AG08396 (cell line): ENCODE data around the gene GNAQ.
A peak's percentile ranks its signal among the peaks of the same experiment; 100 is the strongest.
"Not testable (repeated sequence)": the region's sequence is repeated elsewhere in the genome, so short reads cannot be mapped to it uniquely, and the experiment has no call there.

Experiments used
- DNase-seq: peaks from one replicate; pipeline ENCODE4 v3.0.0; 2012; ENCODE audit warnings: low spot score, mixed read lengths

The GNAQ gene

DNA sequence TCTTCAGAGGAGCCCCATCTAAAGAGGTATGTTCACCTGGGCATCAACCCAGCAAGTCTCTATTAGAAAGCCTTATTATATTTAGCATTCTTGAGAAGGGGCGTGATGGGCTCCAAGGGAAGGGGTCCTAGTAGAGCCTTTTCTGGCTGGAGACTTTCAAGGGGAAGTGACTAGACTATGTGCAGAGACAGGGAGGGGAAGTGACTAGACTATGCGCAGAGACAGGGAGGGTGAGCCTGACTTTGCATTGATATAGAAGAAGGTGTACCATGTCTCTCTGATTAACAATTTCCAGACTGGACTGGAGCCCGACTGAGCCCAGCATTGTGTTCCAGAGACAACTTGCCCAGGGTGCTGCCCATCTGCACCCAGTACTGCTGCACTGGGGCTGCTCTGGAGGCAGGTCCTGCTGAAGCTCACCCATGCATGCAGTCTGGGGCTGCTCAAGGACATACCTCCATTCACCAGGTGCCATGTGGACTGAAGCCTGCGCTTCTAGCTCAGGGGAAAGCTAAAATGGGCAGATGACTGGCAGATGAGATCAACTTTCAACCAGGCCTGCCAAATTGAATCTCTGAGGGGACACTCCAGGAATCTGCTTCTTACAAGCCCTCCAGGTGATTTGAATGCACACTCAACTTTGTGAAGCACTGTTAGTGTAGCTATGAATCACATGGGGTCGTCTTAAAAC lies 300.5 kb downstream of the GNAQ start:
- no peak for DNase-seq

DNA sequence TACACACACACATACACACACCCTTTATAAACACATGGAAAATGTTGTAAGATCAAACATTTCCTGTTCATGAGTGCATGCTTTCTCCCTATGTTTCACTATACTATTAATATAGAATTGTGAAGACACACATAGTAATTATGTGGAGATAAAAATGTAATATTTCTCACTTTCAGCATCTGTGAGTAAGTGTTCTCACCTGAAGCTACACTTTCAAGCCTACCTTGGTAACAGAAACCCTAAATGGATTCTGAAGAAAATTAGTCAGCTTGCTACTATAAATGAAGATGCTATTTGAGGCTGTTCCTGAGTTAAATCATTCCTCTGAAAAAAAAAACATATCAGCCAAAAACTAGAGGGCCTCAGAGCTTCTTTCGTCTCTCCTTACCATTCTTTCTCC lies 302.4 kb downstream of the GNAQ start:
- no peak for DNase-seq

GRCh38 chr9:77726814-77727213 lies 304.8 kb downstream of the GNAQ start:
- no peak for DNase-seq

GRCh38 chr9:77726289-77726688 lies 305.3 kb downstream of the GNAQ start:
- DNase-seq = no peak

DNA sequence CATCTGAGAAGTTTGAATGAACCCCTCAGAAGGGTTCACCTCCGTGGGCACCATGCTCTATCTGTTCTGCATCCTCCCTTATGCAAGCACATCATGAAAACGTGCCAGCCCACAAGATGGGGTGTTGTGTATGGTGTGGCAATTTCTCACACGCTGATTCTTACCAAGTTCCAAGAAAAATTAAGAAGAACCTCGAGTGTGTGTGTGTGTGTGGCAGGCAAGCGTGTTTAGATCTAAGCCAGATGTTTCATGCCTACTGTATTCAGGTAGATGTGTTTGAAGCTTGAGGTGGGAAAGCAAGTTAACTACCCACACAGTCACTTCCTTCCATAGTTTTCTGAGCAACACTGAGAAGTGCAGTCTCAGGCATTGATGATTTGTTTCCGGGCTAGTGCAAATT lies 305.8 kb downstream of the GNAQ start:
- DNase-seq = no peak

DNA sequence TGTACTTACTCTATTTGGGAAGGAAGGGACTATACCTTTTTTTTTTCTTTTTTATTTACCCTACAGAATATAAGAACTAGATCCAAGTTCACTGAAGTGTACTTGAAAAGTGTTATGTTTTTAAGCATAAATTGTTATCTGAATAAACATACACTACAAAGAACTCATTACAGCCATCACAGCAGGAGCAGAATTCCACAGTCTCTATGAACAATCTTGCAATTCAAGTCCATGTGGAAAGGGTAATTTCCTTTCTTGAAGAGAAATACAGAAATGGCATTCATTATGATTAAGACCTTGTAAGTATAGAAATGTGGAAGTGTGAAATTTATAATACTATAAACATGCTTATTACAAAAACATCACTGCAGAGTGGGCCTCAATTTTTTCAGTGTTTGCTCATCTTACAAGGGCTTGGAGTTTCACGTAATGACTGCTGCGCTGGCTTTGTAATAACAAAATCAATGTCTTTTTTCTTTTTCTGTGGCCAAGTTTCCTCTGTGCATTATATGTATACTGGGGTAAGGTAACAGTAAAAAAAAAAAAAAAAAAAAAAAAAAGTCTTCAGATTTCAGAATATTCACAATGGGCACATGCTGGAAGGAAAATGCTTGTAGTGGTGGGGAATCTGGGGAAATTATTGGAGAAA lies 306.4 kb downstream of the GNAQ start:
- no peak for DNase-seq

DNA sequence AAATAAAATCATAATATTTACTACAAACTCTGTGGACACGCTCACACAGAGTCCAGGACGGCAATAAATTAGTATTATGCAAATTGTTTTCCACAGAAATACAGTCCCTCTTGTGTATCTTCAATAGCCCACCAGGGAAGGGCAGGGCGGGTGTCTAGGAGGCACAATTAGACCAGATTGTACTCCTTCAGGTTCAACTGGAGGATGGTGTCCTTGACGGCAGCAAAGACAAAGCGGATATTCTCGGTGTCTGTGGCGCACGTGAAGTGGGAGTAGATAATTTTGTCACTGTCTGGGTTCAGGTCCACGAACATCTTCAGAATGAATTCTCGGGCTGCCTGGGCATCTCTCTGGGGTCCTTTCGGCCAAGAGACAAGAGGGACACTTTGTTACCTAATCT lies 310.5 kb downstream of the GNAQ start:
- DNase-seq = not testable (repeated sequence)

- DNase-seq = no peak
These were observed 312.3 kb downstream of the GNAQ start for GRCh38 chr9:77719321-77719720.

GRCh38 chr9:77718298-77718640 lies 313.3 kb downstream of the GNAQ start:
- not testable (repeated sequence) for DNase-seq

- peak; percentile 21 for DNase-seq
These were observed 313.9 kb downstream of the GNAQ start for GRCh38 chr9:77717608-77718297.

GRCh38 chr9:77714077-77714549 lies 317.5 kb downstream of the GNAQ start:
- no peak for DNase-seq

- peak; percentile 46 for DNase-seq
These were observed 319.0 kb downstream of the GNAQ start for GRCh38 chr9:77712533-77713130.

GRCh38 chr9:77710965-77711648 lies 320.5 kb downstream of the GNAQ start:
- no peak for DNase-seq

GRCh38 chr9:77710316-77710715 lies 321.3 kb downstream of the GNAQ start:
- DNase-seq = no peak

GRCh38 chr9:77708064-77708815 lies 323.4 kb downstream of the GNAQ start:
- peak; percentile 27 for DNase-seq

GRCh38 chr9:77707383-77708063 lies 324.1 kb downstream of the GNAQ start:
- peak; percentile 92 for DNase-seq

GRCh38 chr9:77705636-77706035 lies 326.0 kb downstream of the GNAQ start:
- no peak for DNase-seq

DNA sequence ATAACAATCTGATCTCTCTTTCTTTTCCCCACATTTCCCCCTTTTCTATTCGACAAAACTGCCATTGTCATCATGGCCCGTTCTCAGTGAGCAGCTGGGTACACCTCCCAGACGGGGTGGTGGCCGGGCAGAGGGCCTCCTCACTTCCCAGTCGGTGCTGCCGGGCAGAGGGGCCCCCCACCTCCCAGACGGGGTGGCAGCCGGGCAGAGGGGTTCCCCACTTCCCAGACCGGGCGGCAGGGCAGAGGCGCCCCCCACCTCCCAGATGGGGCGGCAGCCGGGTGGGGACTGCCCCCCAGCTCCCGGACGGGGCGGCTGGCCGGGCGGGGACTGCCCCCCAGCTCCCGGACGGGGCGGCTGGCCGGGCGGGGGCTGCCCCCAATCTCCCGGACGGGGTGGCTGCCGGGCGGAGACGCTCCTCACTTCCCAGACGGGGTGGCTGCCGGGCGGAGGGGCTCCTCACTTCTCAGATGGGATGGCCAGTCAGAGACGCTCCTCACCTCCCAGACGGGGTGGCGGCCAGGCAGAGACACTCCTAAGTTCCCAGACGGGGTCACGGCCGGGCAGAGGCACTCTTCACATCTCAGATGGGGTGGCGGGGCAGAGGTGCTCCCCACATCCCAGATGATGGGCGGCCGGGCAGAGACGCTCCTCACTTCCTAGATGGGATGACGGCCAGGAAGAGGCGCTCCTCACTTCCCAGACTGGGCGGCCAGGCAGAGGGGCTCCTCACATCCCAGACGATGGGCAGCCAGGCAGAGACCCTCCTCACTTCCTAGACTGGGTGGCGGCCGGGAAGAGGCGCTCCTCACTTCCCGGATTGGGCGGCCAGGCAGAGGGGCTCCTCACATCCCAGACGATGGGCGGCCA lies 328.9 kb downstream of the GNAQ start:
- not testable (repeated sequence) for DNase-seq

DNA sequence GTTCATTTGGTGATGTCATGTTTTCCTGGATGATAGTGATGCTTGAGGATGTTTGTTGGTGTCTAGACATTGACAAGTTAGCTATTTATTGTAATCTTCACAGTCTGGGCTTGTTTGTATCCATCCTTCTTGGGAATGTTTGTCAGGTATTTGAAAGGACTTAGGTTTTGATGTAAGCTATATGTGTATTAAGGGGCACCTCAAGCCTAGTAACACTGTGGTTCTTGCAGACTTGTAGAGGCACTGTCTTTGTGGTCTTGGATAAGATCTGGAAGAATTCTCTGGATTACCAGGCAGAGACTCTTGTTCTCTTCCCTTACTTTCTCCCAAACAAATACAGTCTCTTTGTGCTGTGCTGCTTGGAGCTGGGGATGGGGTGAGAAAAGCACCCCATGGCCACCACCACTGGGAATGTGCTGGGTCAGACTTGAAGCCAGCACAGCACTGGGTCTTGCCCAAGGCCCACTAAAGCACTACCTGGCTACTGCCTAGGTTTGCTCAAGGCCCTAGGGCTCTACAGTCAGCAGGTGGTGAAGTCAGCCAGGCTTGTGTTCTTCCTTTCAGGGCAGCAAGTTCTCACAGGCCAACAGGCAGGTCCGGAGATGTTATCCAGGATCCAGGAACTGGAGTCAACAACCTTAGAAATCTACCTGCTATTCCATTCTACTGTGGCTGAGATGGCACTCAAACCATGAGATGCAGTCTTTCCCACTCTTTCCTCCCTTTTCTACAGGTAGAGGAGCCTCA lies 334.2 kb downstream of the GNAQ start:
- DNase-seq = no peak
